ENCODE results near the gene CADM1.

DNA sequence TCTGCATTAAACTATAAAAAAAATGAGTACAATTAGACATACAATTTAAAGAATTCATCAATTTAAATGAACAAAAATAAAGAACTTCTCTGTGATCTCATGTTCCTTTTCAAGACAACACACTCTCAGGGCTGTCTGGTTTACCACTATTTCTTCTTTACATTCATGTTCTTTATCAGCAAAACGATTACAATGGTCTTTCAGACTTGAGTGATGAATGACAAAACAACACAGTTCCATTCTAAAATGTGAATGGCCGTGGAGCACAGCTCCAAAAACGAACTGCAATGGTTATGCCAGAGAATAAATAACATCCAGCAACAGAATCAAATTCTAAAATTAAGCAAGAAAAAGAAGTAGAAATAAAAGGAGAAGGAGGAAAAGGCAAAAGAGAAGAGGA, 113.1 kb downstream of the CADM1 start:
- TF ChIP-seq POLR2A (IDR thresholded peaks at IDR 0.05; ENCODE audit: low read length) (no peak), GATA1 (IDR thresholded peaks at IDR 0.05; ENCODE audit: low read depth, low read length) (no peak)
